HUES64 (cell line): ENCODE measurements around the gene GABBR1. TPM values are rescaled to one million over a fixed set of nuclear protein-coding genes. Genes with fewer than 3 reads are reported as not detected.
"Not testable (repeated sequence)": the region's sequence is repeated elsewhere in the genome, so short reads cannot be mapped to it uniquely, and the experiment has no call there.

Experiments used
- H3K27ac ChIP-seq: 2 replicates; pipeline ENCODE4 v1.7.0; 2013; ENCODE audit warnings: low read depth, low read length, inconsistent platforms
- H3K27me3 ChIP-seq: 2 replicates; pipeline ENCODE4 v1.6.1; 2013; ENCODE audit warnings: mild to moderate bottlenecking, low read length; ENCODE audit not compliant: insufficient read depth
- H3K36me3 ChIP-seq: 2 replicates; pipeline ENCODE4 v1.6.1; 2013; ENCODE audit warnings: mild to moderate bottlenecking, low read length; ENCODE audit not compliant: insufficient read depth
- H3K4me1 ChIP-seq: 2 replicates; pipeline ENCODE4 v1.6.1; 2013; ENCODE audit warnings: mild to moderate bottlenecking, low read length, moderate library complexity; ENCODE audit not compliant: insufficient read depth
- H3K4me3 ChIP-seq: 2 replicates; pipeline ENCODE4 v1.5.1; 2013; ENCODE audit warnings: mild to moderate bottlenecking, low read length, moderate library complexity
- H3K9ac ChIP-seq: 2 replicates; pipeline ENCODE4 v1.6.1; 2013; ENCODE audit warnings: mild to moderate bottlenecking, low read depth, low read length
- H3K9me3 ChIP-seq: 2 replicates; pipeline ENCODE4 v1.6.1; 2013; ENCODE audit warnings: low read depth, low read length; ENCODE audit not compliant: insufficient read depth
- WGBS: fragments of 150-250, 120-280 bp; methylation state at CpG from one replicate; pipeline ENCODE4 v1.1.7; 2013; ENCODE audit warnings: missing lambda C conversion rate; 5-methylcytosine and 5-hydroxymethylcytosine counted together
- polyA plus RNA-seq, 2 experiments: library from polyadenylated mRNA; stranded (reverse); fragments of 50-300 nt; gene quantifications; one replicate each; pipeline ENCODE4 v1.2.3, GENCODE V29; 2013

The GABBR1 gene
- 60.5 TPM for polyA plus RNA-seq (2013, experiment 1 of 2)
- polyA plus RNA-seq (2013, experiment 2 of 2): 49.9 TPM

GRCh38 chr6:29632789-29633533 lies at the start of gene GABBR1:
TSS of gene GABBR1 (minus strand) at chr6:29633183. CDS start at chr6:29632385, 798 bp downstream.
- H3K36me3 ChIP-seq: no peaks in the 10 kb centered on the region
- H3K27me3 ChIP-seq: no peaks in the 10 kb centered on the region
- H3K27ac ChIP-seq: peak within 1 kb of the TSS; percentile 66
- H3K4me3 ChIP-seq: peak within 1 kb of the TSS; percentile 72
- peaks cover 33% of the 10 kb centered on the region for H3K4me1 ChIP-seq
- under 1% methylated on average over 53 of the region's 57 CpGs for WGBS
- peak within 1 kb of the TSS; percentile 72 for H3K9ac ChIP-seq
- H3K9me3 ChIP-seq: no peaks in the 10 kb centered on the region

- Histone ChIP-seq H3K4me3 (no peak overlapping the region), H3K9ac (no peak overlapping the region), H3K9me3 (no peaks in the 10 kb centered on the region), H3K4me1 (peaks cover 19% of the 10 kb centered on the region), H3K27me3 (no peaks in the 10 kb centered on the region), H3K36me3 (no peaks in the 10 kb centered on the region), H3K27ac (no peak overlapping the region)
- WGBS: 94% methylated on average over 8 of the region's 8 CpGs
These were observed 48.8 kb upstream of the GABBR1 start for GRCh38 chr6:29681811-29682210.

- H3K4me3 ChIP-seq: no peak within 1 kb of the TSS
- H3K9ac ChIP-seq: no peak within 1 kb of the TSS
- peaks cover 20% of the 10 kb centered on the region for H3K4me1 ChIP-seq
- H3K27me3 ChIP-seq: no peaks in the 10 kb centered on the region
- 98% methylated on average over 31 of the region's 31 CpGs for WGBS
- H3K36me3 ChIP-seq: no peaks in the 10 kb centered on the region
- H3K27ac ChIP-seq: no peak within 1 kb of the TSS
- H3K9me3 ChIP-seq: no peaks in the 10 kb centered on the region
These were observed 47.9 kb upstream of the GABBR1 start, which contains the start of gene ZFP57 for GRCh38 chr6:29680904-29681303. TSS of gene ZFP57 (minus strand) at chr6:29681152. CDS start at chr6:29677003, 4,149 bp downstream.

GRCh38 chr6:29680416-29680815 lies 47.4 kb upstream of the GABBR1 start:
- Histone ChIP-seq H3K4me3 (no peak overlapping the region), H3K27ac (no peak overlapping the region), H3K36me3 (no peaks in the 10 kb centered on the region), H3K9ac (no peak overlapping the region), H3K4me1 (peaks cover 20% of the 10 kb centered on the region), H3K27me3 (no peaks in the 10 kb centered on the region), H3K9me3 (no peaks in the 10 kb centered on the region)
- WGBS: 95% methylated on average over 24 of the region's 24 CpGs

GRCh38 chr6:29679962-29680361 lies 47.0 kb upstream of the GABBR1 start:
- 93% methylated on average over 13 of the region's 13 CpGs for WGBS
- Histone ChIP-seq H3K4me1 (peaks cover 20% of the 10 kb centered on the region), H3K27me3 (no peaks in the 10 kb centered on the region), H3K9ac (no peak overlapping the region), H3K9me3 (no peaks in the 10 kb centered on the region), H3K27ac (no peak overlapping the region), H3K36me3 (no peaks in the 10 kb centered on the region), H3K4me3 (no peak overlapping the region)

GRCh38 chr6:29678114-29678513 lies 45.1 kb upstream of the GABBR1 start:
- Histone ChIP-seq H3K27ac (no peak overlapping the region; the same call in 1 of the 2 replicates), H3K4me3 (no peak overlapping the region), H3K9ac (no peak overlapping the region), H3K4me1 (peaks cover 12% of the 10 kb centered on the region), H3K9me3 (no peaks in the 10 kb centered on the region), H3K27me3 (no peaks in the 10 kb centered on the region), H3K36me3 (no peaks in the 10 kb centered on the region)
- 100% methylated on average over 4 of the region's 5 CpGs for WGBS

GRCh38 chr6:29676981-29677601 lies 44.1 kb upstream of the GABBR1 start:
- no peaks in the 10 kb centered on the region for H3K36me3 ChIP-seq
- H3K9ac ChIP-seq: no peak overlapping the region; the same call in 1 of the 2 replicates
- no peaks in the 10 kb centered on the region for H3K27me3 ChIP-seq
- peaks cover 12% of the 10 kb centered on the region for H3K4me1 ChIP-seq
- WGBS: 70% methylated on average over 2 of the region's 2 CpGs
- H3K4me3 ChIP-seq: no peak overlapping the region
- no peaks in the 10 kb centered on the region for H3K9me3 ChIP-seq
- peak overlapping the region; percentile 58 for H3K27ac ChIP-seq

GRCh38 chr6:29675561-29675960 lies 42.6 kb upstream of the GABBR1 start:
- no peaks in the 10 kb centered on the region for H3K27me3 ChIP-seq

GRCh38 chr6:29674008-29674407 lies 41.0 kb upstream of the GABBR1 start:
- 97% methylated on average over 3 of the region's 5 CpGs for WGBS
- no peak overlapping the region for H3K9ac ChIP-seq
- H3K27me3 ChIP-seq: no peaks in the 10 kb centered on the region
- no peak overlapping the region for H3K27ac ChIP-seq
- H3K4me3 ChIP-seq: no peak overlapping the region
- H3K4me1 ChIP-seq: peaks cover 12% of the 10 kb centered on the region
- no peaks in the 10 kb centered on the region for H3K36me3 ChIP-seq
- H3K9me3 ChIP-seq: no peaks in the 10 kb centered on the region

More at GRCh38 chr6:29675561-29675960, 42.6 kb upstream of the GABBR1 start:
- H3K9me3 ChIP-seq: no peaks in the 10 kb centered on the region
- H3K9ac ChIP-seq: no peak overlapping the region
- WGBS: 94% methylated on average over 1 of the region's 1 CpG
- peaks cover 12% of the 10 kb centered on the region for H3K4me1 ChIP-seq
- H3K4me3 ChIP-seq: no peak overlapping the region
- H3K36me3 ChIP-seq: no peaks in the 10 kb centered on the region
- H3K27ac ChIP-seq: no peak overlapping the region

GRCh38 chr6:29673161-29673560 lies 40.2 kb upstream of the GABBR1 start:
- Histone ChIP-seq H3K9me3 (no peaks in the 10 kb centered on the region), H3K9ac (no peak overlapping the region), H3K4me1 (peaks cover 13% of the 10 kb centered on the region), H3K27ac (no peak overlapping the region), H3K36me3 (no peaks in the 10 kb centered on the region), H3K4me3 (no peak overlapping the region), H3K27me3 (no peaks in the 10 kb centered on the region)
- WGBS: 97% methylated on average over 12 of the region's 12 CpGs

- not testable (repeated sequence) for H3K9me3 ChIP-seq, H3K27ac ChIP-seq, H3K27me3 ChIP-seq, H3K4me3 ChIP-seq, H3K9ac ChIP-seq, H3K36me3 ChIP-seq
- WGBS: 98% methylated on average over 3 of the region's 5 CpGs
- peaks cover 20% of the 10 kb centered on the region for H3K4me1 ChIP-seq
These were observed 39.1 kb upstream of the GABBR1 start for GRCh38 chr6:29672116-29672515.
